ENCODE measurements around the gene SLC4A4.

Gene SLC4A4

DNA sequence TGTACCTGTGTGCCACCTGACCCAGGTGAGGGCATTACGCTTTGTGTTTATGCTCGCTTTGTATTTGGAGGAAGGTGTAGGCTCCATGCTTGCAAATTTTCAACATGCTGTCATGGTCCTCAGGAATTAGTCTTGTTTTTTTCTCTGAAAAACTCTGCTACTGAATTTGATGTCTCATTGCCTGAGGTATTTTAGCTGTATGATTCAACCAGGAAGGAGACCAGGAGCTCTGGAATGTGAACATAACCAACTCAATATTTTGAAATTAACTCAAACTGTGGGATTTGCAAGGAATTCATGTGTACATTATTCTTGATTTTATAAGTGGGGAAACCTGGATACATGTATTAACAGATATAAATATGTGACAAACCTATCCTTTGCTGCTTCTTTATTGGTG is 134.1 kb downstream of the SLC4A4 start:
- DNase-seq (ENCODE audit: low spot score): no peak

DNA sequence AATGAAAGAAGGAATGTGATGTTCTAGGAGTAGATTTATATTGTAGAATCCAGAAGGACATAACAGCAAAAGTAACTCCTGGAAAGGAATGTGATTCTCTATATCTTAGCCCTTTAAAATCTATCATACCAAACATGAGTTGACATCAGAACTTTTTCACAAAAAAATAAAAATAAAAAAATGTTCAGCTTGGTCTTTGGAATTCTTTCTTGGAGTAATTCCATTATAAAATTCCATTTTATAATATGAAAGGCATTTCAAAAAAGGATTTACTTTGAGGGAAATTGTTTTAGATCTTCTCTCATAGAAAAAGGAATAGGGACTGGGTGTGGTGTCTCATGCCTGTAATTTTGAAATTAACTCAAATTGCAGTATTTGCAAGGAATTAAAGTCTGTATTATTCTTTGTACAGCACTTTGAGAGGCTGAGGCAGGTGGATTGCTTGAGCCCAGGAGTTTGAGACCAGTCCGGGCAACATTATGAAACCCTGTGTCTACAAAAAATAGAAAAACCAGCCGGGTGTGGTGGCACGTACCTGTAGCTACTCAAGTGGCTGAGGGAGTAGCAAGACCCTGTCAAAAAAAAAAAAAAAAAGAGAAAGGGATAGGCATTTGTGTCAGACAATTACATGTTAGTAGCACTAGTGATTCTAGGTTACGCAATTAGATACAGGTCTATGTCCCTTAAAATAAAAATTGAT is 134.9 kb downstream of the SLC4A4 start:
- no peak for DNase-seq (ENCODE audit: low spot score)

DNA sequence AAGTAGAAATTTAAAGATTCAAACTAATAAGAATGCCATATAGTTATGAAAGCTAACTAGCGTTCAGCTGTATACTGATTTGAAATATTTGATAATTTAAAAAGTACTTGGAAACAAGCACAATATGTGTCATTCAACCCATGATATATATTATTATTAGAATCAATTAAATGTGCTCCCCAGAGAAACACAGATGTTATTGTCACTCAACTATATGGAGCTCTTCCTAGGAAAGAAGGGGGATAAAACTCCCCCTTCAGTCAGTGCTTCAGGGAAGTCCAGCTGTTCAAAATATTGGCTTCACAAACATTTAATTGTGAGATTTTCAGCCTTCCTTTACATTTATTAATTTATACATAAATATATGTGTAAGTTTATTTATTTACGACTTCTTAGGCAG is 135.9 kb downstream of the SLC4A4 start:
- no peak for DNase-seq (ENCODE audit: low spot score)

DNA sequence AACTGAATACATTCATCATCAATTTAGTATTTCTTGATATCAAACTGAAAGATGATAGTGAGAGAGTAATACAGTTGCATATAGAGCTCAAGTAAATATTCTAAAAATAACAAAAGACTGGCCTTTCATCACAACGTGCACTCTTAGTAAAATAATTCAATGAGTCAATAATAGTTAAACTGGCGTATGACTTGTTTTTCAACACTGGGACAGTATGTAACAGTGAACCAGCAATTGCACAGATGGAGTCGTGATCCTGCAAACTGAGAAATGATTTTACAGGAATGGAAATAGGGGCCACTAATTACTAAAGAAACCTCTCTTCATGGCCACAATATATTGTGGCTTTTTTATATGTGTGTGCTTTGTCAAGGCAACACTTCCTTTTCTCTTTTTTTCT is 137.4 kb downstream of the SLC4A4 start:
- DNase-seq (ENCODE audit: low spot score): no peak

DNA sequence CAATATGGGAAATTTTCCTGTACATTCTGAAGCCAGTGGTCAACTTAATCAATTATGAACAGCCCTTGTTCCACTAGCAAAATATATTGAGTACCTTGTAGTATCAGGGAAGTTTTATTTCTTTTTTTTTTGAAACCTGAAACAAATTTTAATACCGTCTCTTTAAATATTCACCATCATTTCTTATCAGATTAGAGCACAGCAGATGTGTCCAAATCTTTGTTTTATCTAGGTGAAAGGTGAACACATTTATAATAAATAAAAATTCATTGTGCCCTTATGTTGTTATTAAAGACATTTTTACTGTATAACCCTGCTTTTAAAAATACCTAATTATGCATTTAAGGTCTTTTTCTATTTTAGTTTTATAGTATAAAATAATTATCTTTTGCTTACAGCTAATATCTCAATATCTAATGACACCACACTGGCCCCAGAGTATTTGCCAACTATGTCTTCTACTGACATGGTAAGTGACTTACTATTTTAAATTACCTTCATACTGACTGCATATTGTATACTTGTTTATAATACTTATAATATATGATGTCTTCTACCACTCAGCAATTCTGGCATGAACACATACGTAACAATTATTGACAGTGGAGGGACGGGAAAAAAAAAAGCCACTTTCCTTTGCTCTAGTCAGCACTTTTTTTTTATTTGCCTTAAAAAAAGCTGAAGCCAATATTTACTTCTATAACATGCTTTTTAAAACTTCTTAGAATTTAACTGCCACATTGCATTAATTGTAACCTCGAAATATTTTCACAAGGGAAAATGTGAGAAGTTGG is 147.9 kb downstream of the SLC4A4 start:
- DNase-seq (ENCODE audit: low spot score): no peak

DNA sequence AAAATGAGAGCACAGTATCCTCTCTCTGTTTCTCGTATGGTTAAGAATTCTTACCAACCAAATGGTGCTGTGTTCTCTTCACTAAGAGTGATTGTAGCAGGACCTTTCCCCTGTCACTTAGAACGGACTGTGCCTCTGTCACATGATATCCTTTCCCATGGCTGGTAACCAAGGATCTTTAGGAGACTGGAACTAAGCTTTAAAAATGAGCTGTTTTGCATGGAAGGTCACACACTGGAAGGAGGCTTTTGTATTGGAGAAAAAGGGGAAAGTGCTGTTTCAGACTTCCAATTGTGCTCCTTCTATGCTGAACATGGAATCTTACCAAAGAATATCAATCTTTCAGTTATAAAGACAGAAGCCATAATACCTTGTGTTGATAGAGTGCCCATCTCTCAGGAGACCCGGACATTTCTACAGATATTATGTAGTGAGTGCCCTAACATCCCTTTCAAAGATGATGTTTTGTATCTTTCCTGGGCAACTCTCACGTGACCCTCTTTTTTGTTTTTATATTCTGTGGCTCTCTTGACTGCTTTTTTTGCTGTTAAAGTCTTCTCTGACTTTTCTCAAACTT is 148.6 kb downstream of the SLC4A4 start:
- no peak for DNase-seq (ENCODE audit: low spot score)

DNA sequence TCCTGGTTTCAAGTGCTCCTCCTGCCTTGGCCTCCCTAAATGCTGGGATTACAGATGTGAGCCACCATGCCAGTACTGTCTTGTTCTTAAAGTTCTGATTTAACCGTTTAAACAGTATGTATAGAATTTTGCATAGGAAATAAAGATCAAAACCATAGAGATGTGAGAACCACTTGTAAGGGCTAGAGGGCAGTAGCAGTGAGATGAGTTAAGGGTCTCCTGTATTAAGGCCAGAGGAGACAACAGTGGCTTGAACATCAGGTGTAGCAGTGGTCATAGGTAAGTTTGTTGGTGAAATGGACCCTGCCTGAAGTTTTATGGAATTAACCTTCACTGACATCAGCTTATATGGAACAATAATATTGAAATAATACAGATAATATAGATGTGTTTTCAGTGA is 155.7 kb downstream of the SLC4A4 start:
- DNase-seq (ENCODE audit: low spot score): no peak

DNA sequence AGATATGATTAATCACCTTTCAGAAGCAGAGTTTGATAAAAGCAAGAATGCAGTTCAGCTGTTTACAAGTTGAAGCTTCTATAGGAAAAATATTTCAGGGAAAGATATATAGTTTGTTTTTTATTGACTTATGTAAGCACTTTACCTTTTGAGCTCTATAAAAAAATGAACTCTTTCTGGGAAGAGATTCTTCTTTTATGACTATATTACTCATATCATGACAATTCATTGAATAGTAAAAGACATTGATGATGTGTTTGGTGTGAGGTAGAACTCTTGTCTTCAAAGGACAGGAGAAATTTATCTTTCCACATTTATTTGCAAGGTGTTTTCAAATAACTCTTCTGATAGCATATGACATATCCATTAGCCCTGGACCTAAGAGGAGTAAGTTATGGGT is 156.6 kb downstream of the SLC4A4 start:
- DNase-seq (ENCODE audit: low spot score): no peak

DNA sequence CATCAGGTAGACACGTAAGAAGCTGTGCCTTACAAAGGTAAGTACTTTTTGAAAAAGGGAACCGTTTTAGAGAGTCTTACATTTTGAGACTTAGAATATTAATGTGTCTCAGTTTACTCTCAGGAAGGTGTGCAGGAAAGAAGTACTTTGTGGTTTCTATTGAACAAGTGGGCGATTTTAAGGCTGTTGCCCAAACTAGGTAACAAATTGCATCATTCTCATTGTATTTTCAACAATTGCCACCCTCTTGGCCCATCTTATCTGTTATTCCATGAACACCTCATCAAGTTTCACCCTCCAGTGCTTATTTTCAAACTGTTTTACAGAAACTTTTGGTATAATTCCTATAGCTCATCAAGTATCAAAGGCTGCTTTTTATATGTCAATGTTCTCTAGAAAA is 158.3 kb downstream of the SLC4A4 start:
- no peak for DNase-seq (ENCODE audit: low spot score)

DNA sequence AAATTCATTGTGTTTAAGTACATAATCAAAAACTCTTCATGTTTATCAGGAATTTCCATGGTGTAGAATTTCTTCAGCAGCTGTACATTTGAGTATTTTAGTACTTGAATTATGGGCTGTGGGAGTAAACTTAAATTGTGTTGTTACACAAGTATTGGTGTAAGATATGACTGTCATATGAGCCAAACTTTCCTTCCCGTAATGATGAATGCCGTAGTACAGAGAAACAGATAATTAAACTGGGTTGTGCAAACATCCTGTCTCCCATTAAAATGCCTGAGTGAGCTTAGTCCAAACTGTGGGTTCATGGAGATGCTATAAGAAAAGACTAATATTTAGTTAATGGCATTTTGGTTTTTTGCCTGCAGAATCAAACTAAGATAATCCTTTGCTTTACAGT is 159.2 kb downstream of the SLC4A4 start:
- no peak for DNase-seq (ENCODE audit: low spot score)

DNA sequence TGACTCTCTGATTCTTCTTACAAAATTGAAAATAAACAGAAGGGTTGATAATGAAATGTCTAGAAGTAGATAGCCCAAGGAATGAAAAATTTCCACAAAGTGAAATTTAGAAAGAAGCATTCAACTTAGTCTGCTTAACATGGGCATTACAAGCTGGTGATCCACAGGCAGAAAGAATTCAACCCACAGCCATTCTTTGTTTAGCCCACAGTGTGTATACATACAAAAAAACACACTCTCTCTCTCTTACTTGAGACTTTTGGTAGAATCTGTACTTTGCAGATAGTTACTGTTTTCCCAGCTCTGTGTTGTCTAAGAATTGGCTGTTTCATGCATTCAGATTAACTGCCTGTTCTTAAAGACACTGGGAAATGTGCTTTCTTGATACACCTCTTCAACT is 159.8 kb downstream of the SLC4A4 start:
- DNase-seq (ENCODE audit: low spot score): no peak

DNA sequence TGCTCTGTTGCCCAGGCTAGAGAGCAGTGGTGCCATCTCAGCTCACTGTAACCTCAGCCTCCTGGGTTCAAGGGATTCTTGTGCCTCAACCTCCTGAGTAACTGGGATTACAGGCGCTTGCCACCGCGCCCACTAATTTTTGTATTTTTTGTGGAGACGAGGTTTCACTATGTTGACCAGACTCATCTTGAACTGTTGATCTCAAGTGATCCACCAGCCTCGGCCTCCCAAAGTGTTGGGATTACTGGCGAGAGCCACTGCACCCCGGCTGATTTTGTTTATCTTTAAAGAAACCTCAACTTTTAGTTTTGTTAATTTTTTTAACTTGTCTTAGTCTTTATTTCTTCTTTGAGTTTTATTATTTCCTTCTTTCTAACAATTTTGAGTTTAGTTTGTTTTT is 163.2 kb downstream of the SLC4A4 start:
- no peak for DNase-seq (ENCODE audit: low spot score)

DNA sequence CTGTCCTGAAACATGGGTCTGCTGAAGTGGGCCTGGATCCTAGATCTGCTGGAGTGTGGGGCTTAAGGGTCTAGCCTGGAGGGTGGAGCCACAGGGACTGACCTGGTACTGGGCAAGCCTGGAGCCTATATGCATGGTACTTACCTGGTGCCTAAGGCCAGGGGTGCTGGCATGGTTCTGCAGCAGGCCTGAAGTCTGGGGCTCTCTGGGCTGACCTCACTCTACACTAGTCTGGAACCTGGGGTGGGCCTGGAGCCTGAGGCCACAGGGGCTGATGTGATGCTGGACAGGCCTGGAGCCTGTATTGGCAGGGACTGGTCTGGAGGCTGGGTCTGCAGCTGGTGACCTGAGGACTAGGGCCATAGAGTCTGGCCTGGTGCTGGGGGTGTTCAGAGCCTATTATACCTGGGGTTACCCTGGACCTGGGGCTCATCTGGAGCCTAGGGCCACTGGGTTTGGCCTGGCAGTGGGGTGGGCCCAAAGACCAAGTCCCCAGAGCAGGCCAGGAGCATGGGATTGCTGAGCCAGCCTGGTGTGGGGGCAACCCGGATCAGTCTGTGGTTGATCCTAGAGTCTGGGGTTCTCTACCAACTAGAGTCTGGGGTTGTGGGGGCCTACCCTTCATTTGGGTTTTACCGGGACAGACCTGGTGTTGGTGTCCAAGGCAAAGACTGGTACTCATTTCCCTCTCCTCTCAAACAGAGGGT is 179.6 kb downstream of the SLC4A4 start:
- DNase-seq (ENCODE audit: low spot score): no peak

DNA sequence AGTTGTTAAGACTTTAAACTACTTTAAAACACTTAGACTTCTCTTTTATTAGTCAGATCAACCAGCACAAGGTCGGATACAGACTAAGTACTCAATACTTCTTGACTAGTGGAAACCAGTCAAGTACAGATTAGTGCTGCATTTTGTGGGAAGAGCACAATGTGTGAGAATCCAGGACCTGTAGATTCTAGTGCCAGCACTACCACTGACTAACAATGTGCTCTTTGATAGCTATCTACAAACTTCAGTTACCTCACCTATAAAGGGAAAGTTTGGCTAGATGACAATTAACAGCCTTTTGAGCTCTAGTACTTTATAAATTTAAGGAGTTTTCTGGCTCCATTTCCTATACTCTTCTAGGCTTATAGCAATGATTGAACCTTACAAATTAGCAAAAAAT is 181.5 kb downstream of the SLC4A4 start:
- no peak for DNase-seq (ENCODE audit: low spot score)

DNA sequence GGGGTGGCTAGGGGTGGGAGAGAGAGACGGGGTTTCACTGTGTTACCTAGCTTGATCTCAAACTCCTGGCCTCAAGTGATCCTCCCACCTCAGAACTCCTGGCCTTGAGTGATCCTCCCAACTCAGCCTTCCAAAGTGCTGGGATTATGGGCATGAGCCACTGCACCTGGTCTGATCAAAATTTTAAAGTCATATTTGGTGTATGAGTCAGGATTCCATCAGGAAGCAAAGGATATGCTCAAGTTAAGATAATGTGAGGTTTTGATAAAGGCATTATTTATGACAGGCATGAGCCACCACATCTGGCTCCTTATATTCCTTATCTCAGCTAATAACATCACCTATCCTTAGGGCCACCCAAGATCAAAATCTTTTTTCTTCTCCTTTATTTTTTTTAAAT is 182.0 kb downstream of the SLC4A4 start:
- DNase-seq (ENCODE audit: low spot score): no peak

DNA sequence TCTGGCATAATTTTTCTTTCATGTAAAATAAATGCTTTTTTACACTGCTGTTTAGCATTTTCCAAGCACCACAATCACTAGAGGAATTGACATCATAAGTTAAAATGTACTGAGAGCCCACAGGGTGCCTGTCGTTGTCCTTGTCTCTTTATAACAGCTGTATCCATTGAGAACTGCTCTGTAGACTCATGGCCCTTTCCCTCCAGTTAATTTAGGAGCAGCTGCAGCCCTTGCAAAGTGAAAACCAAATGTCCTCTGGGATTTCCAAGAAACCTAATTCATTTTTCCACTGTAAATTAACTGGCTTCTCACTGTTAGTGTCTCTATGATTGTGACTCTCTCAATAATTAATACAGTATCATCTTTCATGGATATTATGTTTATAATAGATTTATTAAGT is 185.9 kb downstream of the SLC4A4 start:
- no peak for DNase-seq (ENCODE audit: low spot score)

DNA sequence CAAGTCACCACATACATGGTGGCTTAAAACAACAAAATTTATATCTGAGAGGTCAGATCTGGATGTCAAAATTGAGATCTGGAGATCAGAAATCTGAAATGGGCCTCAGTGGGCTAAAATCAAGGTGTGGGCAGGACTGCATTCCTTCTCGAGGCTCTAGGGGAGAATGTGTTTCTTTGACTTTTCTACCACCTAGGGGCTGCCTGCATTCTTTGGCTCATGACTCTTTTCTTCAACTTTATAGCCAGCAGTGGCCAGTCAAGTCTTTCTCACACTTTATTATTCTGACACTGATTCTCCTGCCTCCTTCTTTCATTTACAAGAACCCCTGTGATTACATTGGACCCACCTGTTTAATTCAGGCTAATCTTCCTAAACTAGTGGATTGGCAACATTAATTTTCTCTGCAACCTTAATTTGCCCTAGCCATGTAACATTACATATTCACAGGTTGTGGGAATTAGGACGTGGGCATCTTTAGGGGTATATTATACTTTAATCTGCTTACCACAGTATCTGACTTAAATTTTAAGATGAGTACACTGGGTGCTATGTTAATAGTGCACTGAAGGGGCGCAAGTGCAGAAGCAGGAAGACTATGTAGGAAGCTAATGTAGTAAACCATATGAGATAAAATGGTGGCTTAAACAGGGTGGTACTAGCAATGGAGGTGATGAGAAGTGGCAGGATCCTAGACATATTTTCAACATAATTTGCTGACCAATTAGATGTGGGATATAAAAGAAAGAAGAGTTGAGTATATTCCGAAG is 188.0 kb downstream of the SLC4A4 start:
- no peak for DNase-seq (ENCODE audit: low spot score)

DNA sequence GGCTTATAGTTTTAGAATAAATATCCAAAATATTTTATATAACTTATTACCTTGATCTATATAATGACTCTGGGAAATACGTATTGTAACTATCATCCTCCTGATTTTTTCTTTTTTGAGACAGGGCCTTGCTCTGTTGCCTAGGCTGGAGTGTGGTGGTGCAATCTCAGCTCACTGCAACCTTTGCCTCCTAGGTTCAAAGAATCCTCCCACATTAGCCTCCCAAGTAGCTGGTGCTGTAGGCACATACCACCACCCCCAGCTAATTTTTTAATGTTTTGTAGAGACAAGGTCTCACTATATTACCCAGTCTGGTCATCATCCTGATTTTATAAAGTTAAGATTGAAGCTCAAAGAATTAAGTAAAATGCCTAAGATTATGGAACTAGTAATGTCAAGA is 193.6 kb downstream of the SLC4A4 start:
- DNase-seq (ENCODE audit: low spot score): no peak

DNA sequence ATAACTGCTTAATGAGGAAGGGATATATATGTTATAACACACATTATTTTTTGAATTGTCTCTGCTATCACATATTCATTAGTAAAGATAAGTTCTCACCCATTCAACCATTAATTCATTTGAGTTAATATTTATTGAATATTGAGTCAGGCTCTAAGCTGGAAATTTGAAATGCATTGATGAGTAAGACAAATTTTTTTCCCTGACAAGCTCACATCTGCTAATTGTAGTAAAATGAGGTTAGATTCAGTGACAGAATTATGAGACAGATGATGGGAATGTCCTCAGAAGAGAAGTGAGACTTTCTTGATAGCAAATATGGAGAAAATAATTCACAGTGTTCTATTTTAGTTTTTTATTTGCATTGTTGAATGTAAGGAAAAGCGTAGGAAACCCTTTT is 194.3 kb downstream of the SLC4A4 start:
- no peak for DNase-seq (ENCODE audit: low spot score)

DNA sequence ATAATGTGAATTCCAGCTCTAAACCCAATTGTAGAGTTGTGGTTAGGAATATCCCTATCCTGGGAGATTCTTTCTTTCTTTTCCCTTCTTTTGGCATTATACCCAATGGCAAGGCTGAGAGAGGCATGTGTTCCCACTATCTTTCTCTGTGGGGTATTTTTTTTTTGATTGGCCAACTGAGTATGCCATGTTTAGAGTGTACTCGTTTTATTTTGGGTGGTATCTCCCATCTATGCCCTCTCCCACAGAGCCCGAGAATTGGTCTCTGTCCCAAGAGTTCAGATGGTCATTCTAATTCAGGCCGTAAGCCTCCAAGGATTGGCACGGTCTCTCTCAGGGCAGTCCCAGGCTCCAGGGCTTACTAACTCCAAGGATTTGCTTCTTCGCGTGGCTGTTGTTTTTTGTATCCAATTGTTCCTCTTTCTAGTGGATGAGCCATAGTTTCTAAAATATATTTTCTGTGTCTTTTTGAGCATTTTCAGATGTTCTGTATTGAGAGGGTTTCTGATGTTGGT is 198.8 kb downstream of the SLC4A4 start:
- DNase-seq (ENCODE audit: low spot score): no peak

DNA sequence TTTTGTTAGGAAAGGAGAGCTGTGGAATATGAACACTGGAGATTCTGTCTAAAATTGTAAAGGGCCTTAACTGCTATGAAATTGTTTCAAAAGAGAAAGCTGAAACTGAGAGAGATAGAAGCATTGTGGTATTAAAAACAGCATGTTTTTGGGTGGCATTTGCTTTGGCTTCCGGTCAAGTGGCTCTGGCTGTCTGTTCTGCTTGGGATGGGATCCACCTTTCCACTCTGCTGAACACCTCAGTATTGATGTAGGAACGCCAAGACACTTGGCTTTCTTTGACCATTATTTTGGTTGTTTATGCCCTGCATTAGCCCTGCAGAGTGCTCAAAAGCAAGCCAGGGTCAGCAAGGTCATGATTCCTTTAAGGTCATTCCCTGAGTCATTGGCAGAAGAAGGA is 199.7 kb downstream of the SLC4A4 start:
- no peak for DNase-seq (ENCODE audit: low spot score)

DNA sequence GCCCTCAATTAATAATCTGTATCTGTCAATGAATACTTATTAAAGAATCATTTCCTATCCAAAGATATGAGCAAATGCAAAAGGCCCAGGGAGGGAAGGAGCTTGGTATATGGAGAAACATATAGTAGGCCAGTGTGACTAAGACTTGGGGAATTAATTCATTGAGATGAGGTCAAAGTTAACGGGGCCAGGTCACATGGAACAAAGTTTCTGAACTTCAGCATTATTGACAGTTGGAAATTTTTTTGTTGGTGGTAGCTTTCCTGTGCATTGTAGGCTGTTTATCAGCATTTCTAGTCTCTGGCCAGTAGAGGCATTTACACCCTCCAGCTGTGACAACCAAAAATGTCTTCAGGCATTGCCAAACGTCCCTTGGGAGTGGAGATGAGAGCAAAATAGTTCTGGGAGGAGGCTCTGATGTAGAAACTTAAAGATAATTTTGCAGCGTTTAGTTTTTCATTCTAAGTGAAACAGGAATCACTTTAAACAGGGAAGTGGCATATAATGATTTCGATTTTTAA is 202.0 kb downstream of the SLC4A4 start:
- no peak for DNase-seq (ENCODE audit: low spot score)

Data from CD4-positive, alpha-beta T cell treated with Interleukin-6 at 100 ng/mL for 8 hours (primary cell).